Spinal cord (tissue), 10 donors: ENCODE data around the gene APP. TPM values are rescaled to one million over a fixed set of nuclear protein-coding genes. Genes with fewer than 3 reads are reported as not detected.
A peak's percentile ranks its signal among the peaks of the same experiment; 100 is the strongest.

ENCODE experiments used
- DNase-seq, 6 donors: peaks; one replicate each; pipeline versions ENCODE4 v3.0.0 to v3.0.0-alpha.2; 2013 to 2015; ENCODE audit warnings: low spot score in 6 of 6, low read depth in 4 of 6
- H3K27ac ChIP-seq: one replicate; pipeline ENCODE4 v1.5.1; 2013; ENCODE audit warnings: low read depth, low read length, control low read depth
- H3K27me3 ChIP-seq: one replicate; pipeline ENCODE4 v1.6.1; 2013; ENCODE audit warnings: low read length; ENCODE audit not compliant: control insufficient read depth, insufficient read depth
- H3K36me3 ChIP-seq: one replicate; pipeline ENCODE4 v1.6.1; 2013; ENCODE audit warnings: low read length; ENCODE audit not compliant: control insufficient read depth, insufficient read depth
- H3K4me1 ChIP-seq: one replicate; pipeline ENCODE4 v1.6.1; 2013; ENCODE audit warnings: low read length; ENCODE audit not compliant: control insufficient read depth, insufficient read depth
- H3K4me3 ChIP-seq: one replicate; pipeline ENCODE4 v1.5.1; 2013; ENCODE audit warnings: low read depth, low read length, control low read depth
- H3K9me3 ChIP-seq: one replicate; pipeline ENCODE4 v1.6.1; 2013; ENCODE audit warnings: low read length; ENCODE audit not compliant: control insufficient read depth, insufficient read depth
- WGBS: methylation state at CpG from one replicate; pipeline ENCODE4 v1.1.5; 2013; ENCODE audit warnings: missing lambda C conversion rate; ENCODE audit not compliant: insufficient coverage; 5-methylcytosine and 5-hydroxymethylcytosine counted together
- polyA plus RNA-seq, 2 donors: library from polyadenylated mRNA; unstranded; fragments of 120-200 nt; gene quantifications; one replicate each; pipeline ENCODE4 v1.2.1, GENCODE V29; 2013; ENCODE audit not compliant: insufficient read length in 2 of 2
- total RNA-seq, 2 donors: library from RNA; depleted of rRNA in 1 of 2; stranded (reverse); fragments of 120-200 nt in 1 of 2; fragments of >200 nt in 1 of 2; gene quantifications; one replicate each; pipeline versions ENCODE4 v1.2.3 to v1.2.4, GENCODE V29; 2013 to 2014
- donor health status: healthy.

Gene APP
- total and polyA plus RNA-seq, 4 donors = 606 to 947 (median 855) TPM

DNA sequence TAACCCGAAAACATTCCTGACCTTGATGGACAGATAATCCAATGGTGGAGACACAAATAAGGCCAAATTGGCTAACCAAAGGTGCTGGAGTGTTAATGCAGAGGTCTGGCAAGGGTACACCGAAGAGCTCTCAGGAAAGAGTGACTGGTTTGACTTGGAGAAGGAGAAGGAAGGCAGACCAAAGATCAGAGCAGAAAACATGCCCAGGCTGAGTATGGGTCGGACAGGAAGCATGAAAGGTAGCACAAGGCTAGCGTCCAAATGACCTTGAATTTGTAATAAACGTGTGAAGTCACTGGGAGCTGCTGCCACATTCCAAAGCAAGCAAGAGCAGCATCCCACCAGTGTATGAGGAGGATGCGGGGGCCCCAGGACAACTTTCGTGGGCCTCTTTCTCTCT lies 45.7 kb downstream of the APP start:
- Histone ChIP-seq H3K36me3 (no peaks in the 10 kb centered on the region), H3K27ac (peak overlapping the region; percentile 58), H3K9me3 (no peaks in the 10 kb centered on the region), H3K27me3 (no peaks in the 10 kb centered on the region), H3K4me1 (peaks cover 7% of the 10 kb centered on the region), H3K4me3 (no peak overlapping the region)
- 77% methylated on average over 4 of the region's 7 CpGs for WGBS
- no peak for DNase-seq

DNA sequence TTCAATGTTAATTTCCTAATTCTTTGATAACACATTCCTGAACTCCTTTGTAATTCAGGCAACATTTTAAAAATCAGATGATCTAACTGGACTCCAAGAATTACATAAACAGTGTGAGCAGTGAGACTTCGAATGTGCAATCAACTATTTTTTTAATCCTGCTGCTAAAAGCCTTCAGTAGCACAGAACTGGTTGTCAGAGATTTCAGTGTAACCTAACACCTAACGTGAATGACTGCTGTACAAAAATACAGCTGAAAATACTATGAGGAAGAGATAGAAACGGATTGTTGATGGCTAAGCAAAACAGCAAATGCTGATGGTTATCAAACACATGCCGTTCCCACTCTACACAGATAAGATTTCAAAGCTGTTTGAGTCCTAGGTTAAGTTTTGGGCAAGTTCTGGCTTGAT lies 46.1 kb downstream of the APP start:
- H3K36me3 ChIP-seq = no peaks in the 10 kb centered on the region
- peaks cover 7% of the 10 kb centered on the region for H3K4me1 ChIP-seq
- DNase-seq = peak in 1 of 6 donors; percentile 32
- H3K4me3 ChIP-seq = no peak overlapping the region
- no peaks in the 10 kb centered on the region for H3K9me3 ChIP-seq
- H3K27ac ChIP-seq = peak overlapping the region; percentile 58
- WGBS = no CpG with 5 or more reads among the region's 4 CpGs
- no peaks in the 10 kb centered on the region for H3K27me3 ChIP-seq

DNA sequence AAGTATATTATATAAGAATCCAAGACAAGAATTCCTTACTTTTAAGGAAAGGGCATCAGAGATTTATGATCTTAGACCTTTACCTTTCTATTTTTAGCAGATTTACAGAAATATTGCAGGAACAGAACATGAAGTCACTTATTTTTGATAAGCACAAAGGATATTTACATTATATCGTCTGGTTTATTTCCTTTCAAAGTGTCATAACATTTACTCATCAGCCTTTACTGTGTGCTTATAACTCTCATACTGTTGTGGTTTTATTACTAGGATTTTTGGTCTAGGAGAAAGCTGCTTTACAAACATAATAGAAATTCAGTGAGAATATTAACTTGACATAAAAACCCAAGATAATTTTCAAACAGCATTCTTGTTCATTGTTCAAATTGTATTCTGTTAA lies 47.6 kb downstream of the APP start:
- no peak overlapping the region for H3K4me3 ChIP-seq
- WGBS = no CpG with 5 or more reads among the region's 1 CpG
- no peaks in the 10 kb centered on the region for H3K36me3 ChIP-seq
- H3K4me1 ChIP-seq = peaks cover 6% of the 10 kb centered on the region
- H3K27ac ChIP-seq = no peak overlapping the region
- H3K9me3 ChIP-seq = no peaks in the 10 kb centered on the region
- no peaks in the 10 kb centered on the region for H3K27me3 ChIP-seq
- no peak for DNase-seq

DNA sequence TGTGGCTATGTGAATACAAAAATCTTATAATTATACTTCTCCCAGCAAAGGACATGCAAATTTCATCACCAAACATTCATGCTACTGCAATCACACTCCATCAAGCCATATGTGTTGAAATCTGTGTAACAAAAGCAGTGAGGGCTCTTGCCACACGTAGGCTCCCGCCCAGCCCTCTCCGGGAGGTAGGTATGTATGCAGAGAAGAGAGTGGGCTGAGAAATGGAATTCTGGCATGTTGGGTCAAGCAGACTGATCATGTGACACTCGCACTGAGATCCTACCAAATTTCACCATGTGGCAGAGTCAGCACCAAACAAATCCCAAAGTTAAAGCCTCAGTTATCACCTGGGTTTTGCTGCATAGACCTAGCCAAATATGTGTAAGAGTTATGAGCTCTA lies 49.7 kb downstream of the APP start:
- H3K36me3 ChIP-seq = no peaks in the 10 kb centered on the region
- H3K27ac ChIP-seq = no peak overlapping the region
- peak in 1 of 6 donors; percentile 60 for DNase-seq
- no peaks in the 10 kb centered on the region for H3K9me3 ChIP-seq
- no peak overlapping the region for H3K4me3 ChIP-seq
- no peaks in the 10 kb centered on the region for H3K27me3 ChIP-seq
- peaks cover 10% of the 10 kb centered on the region for H3K4me1 ChIP-seq
- no CpG with 5 or more reads among the region's 4 CpGs for WGBS

DNA sequence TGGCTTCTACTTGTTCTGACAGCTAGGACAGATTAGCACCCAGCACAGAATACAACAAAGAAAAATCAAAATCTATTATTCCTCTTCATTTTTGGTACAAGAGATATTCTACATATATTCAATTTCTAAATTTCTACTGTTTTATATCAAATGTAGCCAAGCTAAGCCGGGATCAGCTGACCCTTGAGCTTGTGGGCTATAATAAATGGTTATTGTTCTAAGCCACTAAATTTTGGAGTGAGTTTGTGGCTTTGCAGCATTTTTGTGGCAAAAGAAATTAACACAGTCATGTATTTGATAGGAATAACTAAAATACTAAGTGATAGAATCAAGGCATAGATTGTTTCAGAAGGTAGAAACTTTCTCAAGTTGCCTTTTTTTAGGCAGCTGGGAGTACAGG lies 50.7 kb downstream of the APP start:
- no peaks in the 10 kb centered on the region for H3K36me3 ChIP-seq

DNA sequence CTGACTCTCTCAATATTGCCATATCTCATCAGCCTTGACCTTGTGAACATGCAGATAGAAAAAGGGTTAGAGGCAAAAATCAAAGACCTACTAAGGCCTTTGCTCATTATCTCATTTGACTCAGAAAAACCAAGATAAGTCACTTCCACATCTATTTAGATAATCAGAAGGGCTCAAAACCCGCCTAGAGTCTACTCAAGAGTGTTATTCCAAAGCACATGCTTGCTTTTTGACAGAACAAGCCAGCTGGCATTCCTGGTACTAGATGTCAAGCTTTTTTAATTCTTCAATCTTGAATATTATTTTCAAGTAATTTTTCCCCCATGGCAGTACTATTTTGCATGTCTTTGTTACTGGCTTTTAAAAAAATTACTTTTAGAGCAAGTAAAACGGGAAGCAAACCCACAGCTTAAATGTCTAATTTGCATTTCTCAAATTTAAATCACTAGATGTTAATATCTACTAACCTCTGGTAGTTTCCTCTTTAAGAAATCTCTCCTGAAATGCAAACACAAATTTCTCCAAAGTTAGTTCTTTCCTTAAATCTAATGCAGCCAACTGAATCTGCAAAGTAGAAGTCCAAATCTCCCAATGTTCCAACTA lies 51.5 kb downstream of the APP start:
- H3K4me3 ChIP-seq = no peak overlapping the region
- DNase-seq = no peak
- H3K4me1 ChIP-seq = peaks cover 9% of the 10 kb centered on the region
- no peaks in the 10 kb centered on the region for H3K9me3 ChIP-seq
- WGBS = 86% methylated on average over 1 of the region's 2 CpGs
- no peaks in the 10 kb centered on the region for H3K27me3 ChIP-seq
- no peaks in the 10 kb centered on the region for H3K36me3 ChIP-seq
- peak overlapping the region; percentile 87 for H3K27ac ChIP-seq

More for the DNA sequence above, 50.7 kb downstream of the APP start:
- Histone ChIP-seq H3K4me1 (peaks cover 10% of the 10 kb centered on the region), H3K27me3 (no peaks in the 10 kb centered on the region), H3K27ac (no peak overlapping the region), H3K4me3 (no peak overlapping the region), H3K9me3 (no peaks in the 10 kb centered on the region)
- WGBS = no CpG with 5 or more reads among the region's 1 CpG
- DNase-seq = no peak

DNA sequence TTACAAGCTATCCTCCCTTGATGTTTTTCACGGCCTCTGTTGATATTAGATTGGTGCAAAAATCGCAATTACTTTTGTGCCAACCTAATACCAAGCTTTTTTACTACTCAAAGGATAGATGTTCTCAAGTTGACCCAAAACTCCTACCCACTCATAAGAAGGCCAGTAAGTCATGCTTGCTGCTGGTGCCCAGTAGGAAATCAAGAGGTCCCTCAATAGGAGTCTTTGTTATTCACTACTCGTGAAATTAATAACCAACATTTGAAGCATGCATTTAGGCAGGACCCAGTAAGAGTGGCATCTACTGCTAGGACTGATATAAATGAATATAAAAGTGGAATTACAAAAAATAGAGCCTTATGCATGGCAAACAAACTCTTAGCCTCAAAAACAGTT lies 52.6 kb downstream of the APP start:
- peak overlapping the region; percentile 87 for H3K27ac ChIP-seq
- no peaks in the 10 kb centered on the region for H3K27me3 ChIP-seq
- H3K4me1 ChIP-seq = peaks cover 9% of the 10 kb centered on the region
- WGBS = no CpG with 5 or more reads among the region's 3 CpGs
- DNase-seq = no peak
- no peak overlapping the region for H3K4me3 ChIP-seq
- H3K9me3 ChIP-seq = no peaks in the 10 kb centered on the region
- no peaks in the 10 kb centered on the region for H3K36me3 ChIP-seq

DNA sequence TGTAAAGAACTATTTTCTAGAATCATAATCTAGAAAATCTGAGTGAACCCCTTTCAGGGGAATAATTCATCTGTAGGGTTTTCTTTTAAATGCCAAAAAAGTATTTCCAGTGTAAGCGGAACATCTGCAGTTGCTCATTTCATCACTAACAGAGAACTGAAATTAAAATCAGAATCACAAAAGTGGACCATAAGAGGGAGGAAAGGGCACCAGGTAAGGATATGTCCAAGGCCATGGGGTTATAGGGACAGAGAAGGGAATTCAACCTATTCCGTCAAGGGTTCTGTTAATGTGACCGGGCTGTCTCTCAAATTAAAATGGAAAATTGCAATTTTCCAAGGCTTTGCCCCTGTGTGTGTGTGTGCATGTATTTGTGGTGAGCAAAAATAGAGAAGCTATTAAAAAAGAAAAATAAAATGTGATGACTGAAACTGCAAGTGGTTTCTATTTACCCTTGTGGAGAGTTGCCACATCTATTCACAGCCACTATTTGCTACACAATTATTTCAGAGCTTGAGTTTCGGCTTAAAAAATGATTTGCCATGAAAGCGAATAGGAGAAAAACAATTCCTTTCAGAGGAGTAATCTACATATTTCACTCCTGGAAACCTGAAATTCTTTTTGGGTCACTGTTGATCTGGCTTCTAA lies 53.1 kb downstream of the APP start:
- peaks cover 9% of the 10 kb centered on the region for H3K4me1 ChIP-seq
- WGBS = 91% methylated on average over 2 of the region's 5 CpGs
- H3K36me3 ChIP-seq = no peaks in the 10 kb centered on the region
- H3K4me3 ChIP-seq = no peak overlapping the region
- H3K27me3 ChIP-seq = no peaks in the 10 kb centered on the region
- no peaks in the 10 kb centered on the region for H3K9me3 ChIP-seq
- no peak for DNase-seq
- peak overlapping the region; percentile 87 for H3K27ac ChIP-seq

DNA sequence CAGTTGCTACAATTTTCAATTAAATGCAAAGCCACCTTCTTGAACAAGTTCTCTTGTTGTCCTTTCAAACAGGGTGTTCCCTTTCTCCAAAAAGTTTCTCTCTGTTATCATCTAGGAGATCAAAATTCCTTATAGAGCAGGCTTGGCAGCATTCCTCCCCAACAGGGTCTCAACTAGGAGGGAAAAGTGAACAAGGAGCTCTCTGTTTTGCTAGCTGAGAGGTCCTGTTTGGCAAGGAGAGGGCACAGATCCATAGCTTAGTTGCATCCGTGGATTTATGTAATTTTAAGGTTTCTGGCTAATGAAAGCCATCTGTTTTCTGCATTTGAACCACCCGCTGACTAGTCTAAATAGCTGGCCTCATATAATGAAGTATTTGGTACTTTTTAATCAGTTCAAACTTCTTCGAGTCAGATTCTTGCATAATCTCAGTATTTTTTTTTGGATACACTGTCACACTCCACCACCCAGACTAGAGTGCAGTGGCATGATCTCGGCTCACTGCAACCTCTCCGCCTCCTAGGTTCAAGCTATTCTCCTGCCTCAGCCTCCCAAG lies 54.0 kb downstream of the APP start:
- DNase-seq = peak in 2 of 6 donors; percentile 60 to 64
- no peaks in the 10 kb centered on the region for H3K9me3 ChIP-seq
- H3K27ac ChIP-seq = peak overlapping the region; percentile 87
- H3K36me3 ChIP-seq = peaks cover under 1% of the 10 kb centered on the region
- no peak overlapping the region for H3K4me3 ChIP-seq
- 20% methylated on average over 1 of the region's 5 CpGs for WGBS
- H3K4me1 ChIP-seq = peaks cover 9% of the 10 kb centered on the region
- no peaks in the 10 kb centered on the region for H3K27me3 ChIP-seq

DNA sequence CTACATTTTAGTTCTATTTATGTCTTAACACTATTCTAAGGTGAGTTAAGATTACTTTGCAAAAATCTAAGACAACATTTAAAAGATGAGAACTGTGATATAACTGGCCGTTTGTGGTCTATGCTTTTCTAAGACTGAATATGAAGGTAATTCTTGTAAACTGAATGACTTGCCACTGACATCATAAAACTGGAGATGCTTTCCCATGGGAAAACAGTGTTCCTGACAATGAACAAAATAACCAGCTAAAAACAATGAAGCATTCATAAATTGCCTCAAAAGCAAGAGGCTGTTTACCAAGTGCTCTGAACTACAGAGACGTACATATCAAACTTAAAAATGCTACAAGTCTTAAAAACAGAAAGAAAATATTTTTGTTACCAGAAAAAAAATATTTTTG lies 54.7 kb downstream of the APP start:
- H3K4me1 ChIP-seq = peaks cover 9% of the 10 kb centered on the region

More for the DNA sequence above, 54.7 kb downstream of the APP start:
- Histone ChIP-seq H3K9me3 (no peaks in the 10 kb centered on the region), H3K4me3 (no peak overlapping the region), H3K27me3 (no peaks in the 10 kb centered on the region), H3K36me3 (peaks cover 4% of the 10 kb centered on the region), H3K27ac (peak overlapping the region; percentile 87)
- peak in 1 of 6 donors; percentile 34 for DNase-seq
- no CpG with 5 or more reads among the region's 2 CpGs for WGBS
